ENCODE results near the gene GLIS1. TPM values are rescaled to one million over a fixed set of nuclear protein-coding genes. Genes with fewer than 3 reads are reported as not detected.

GLIS1 gene
- total RNA-seq, 2 experiments from 2014 or later: not detected

GRCh38 chr1:53535846-53536245, 203.1 kb downstream of the GLIS1 start:
- no peak for ATAC-seq

GRCh38 chr1:53535226-53535625, 203.7 kb downstream of the GLIS1 start:
- Mint-ChIP-seq H3K9me3 (no peaks in the 10 kb centered on the region), H3K4me3 (no peak overlapping the region), H3K27me3 (no peaks in the 10 kb centered on the region), H3K27ac (no peak overlapping the region), H3K36me3 (ENCODE audit: low read depth) (no peaks in the 10 kb centered on the region), H3K4me1 (ENCODE audit: low read depth) (no peaks in the 10 kb centered on the region)
- intact Hi-C loops (cut with micrococcal nuclease): no loop called here
- no peak for ATAC-seq
- DNase-seq: no peak
- TF ChIP-seq, protein P1, sequence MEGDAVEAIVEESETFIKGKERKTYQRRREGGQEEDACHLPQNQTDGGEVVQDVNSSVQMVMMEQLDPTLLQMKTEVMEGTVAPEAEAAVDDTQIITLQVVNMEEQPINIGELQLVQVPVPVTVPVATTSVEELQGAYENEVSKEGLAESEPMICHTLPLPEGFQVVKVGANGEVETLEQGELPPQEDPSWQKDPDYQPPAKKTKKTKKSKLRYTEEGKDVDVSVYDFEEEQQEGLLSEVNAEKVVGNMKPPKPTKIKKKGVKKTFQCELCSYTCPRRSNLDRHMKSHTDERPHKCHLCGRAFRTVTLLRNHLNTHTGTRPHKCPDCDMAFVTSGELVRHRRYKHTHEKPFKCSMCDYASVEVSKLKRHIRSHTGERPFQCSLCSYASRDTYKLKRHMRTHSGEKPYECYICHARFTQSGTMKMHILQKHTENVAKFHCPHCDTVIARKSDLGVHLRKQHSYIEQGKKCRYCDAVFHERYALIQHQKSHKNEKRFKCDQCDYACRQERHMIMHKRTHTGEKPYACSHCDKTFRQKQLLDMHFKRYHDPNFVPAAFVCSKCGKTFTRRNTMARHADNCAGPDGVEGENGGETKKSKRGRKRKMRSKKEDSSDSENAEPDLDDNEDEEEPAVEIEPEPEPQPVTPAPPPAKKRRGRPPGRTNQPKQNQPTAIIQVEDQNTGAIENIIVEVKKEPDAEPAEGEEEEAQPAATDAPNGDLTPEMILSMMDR (IDR thresholded peaks at IDR 0.05): no peak
- ChIA-PET POLR2A (no interaction called here), CTCF (interaction anchor here (1.4 kb wide), 1 partner anchor 49 kb away, joined by 3 read pairs; no protein-coding TSS in a partner anchor)

More at GRCh38 chr1:53535846-53536245, 203.1 kb downstream of the GLIS1 start:
- ChIA-PET CTCF (no interaction called here), POLR2A (no interaction called here)
- Mint-ChIP-seq H3K27me3 (no peaks in the 10 kb centered on the region), H3K4me1 (ENCODE audit: low read depth) (no peaks in the 10 kb centered on the region), H3K36me3 (ENCODE audit: low read depth) (no peaks in the 10 kb centered on the region), H3K4me3 (no peak overlapping the region), H3K9me3 (no peaks in the 10 kb centered on the region), H3K27ac (no peak overlapping the region)
- DNase-seq: no peak
- intact Hi-C loops (cut with micrococcal nuclease): no loop called here
- TF ChIP-seq, protein P1 (IDR thresholded peaks at IDR 0.05): no peak

DNA sequence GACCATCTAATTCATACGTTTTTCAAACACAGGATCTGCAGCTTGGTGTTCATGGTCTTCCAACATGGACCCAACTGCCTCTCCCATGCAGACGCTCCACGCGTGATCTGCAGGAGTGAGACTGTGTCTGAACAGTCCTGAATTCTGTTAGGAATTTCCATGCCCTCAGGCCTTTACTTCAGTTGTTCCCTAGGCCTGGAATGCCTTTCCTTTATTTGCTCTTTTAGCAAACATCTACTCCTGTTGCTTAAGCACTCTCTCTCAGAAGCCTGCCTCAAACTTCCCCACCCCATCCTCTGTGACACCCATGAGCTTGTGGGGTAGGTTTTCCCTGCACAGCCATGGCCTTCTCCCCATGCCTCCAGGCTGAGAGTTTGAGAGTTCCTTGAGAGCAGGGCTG, 206.1 kb downstream of the GLIS1 start:
- no peaks in the 10 kb centered on the region for H3K36me3 Mint-ChIP-seq (ENCODE audit: low read depth)
- intact Hi-C loops (cut with micrococcal nuclease): no loop called here
- POLR2A ChIA-PET: no interaction called here
- CTCF ChIA-PET: no interaction called here
- DNase-seq (no peak), ATAC-seq (no peak)
- H3K9me3 Mint-ChIP-seq: no peaks in the 10 kb centered on the region
- no peaks in the 10 kb centered on the region for H3K27me3 Mint-ChIP-seq
- H3K4me3 Mint-ChIP-seq: no peak overlapping the region
- TF ChIP-seq, protein P1 (IDR thresholded peaks at IDR 0.05): no peak
- H3K4me1 Mint-ChIP-seq (ENCODE audit: low read depth): no peaks in the 10 kb centered on the region
- H3K27ac Mint-ChIP-seq: no peak overlapping the region

DNA sequence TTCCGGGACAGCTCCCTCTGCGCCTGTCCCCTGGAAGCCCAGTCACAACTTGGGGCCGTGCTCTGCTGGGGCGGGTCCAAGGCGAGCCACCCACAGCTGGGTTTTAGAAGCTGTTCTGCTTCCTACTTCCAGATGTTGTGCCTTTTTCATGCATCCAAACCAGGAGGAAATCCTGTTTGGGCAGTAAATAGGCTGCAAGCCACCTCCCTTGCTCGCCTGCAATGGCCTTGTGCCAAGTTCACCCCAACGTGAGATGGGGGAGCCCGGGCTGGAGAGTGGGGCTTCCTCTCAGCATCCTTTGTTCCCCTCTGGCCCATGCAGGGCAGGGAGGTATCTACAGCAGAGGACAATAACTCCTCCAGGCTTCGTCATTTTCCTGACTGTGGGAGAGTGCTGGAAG, 206.6 kb downstream of the GLIS1 start:
- CTCF ChIA-PET: no interaction called here
- Mint-ChIP-seq H3K36me3 (ENCODE audit: low read depth) (no peaks in the 10 kb centered on the region), H3K4me1 (ENCODE audit: low read depth) (no peaks in the 10 kb centered on the region), H3K27ac (no peak overlapping the region), H3K9me3 (no peaks in the 10 kb centered on the region), H3K4me3 (no peak overlapping the region), H3K27me3 (no peaks in the 10 kb centered on the region)
- ATAC-seq (no peak), DNase-seq (no peak)
- TF ChIP-seq, protein P1 (IDR thresholded peaks at IDR 0.05): no peak
- POLR2A ChIA-PET: no interaction called here
- intact Hi-C loops (cut with micrococcal nuclease): no loop called here

DNA sequence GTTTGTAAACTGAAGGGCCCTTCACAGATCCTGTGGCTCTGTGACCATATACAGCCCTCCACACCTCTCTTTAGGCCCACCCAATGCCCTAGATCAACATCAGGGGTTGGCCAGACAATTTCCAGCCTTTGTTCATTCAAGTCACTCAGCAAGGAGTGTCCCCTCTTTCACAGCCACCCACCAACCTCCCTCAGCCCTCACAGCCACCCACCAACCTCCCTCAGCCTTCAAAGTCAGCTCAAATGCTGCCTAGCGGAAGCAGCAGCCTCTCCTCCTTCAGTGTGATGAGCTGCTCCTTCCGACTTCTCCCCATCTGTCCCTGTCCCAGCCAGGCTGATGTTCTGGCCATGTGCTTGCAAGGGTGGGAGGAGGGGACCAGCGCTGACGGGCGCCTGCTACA, 208.4 kb downstream of the GLIS1 start:
- ATAC-seq (no peak), DNase-seq (no peak)
- no peaks in the 10 kb centered on the region for H3K27me3 Mint-ChIP-seq
- no peak overlapping the region for H3K4me3 Mint-ChIP-seq
- intact Hi-C loops (cut with micrococcal nuclease): no loop called here
- no peaks in the 10 kb centered on the region for H3K9me3 Mint-ChIP-seq
- CTCF ChIA-PET: no interaction called here
- TF ChIP-seq, protein P1 (IDR thresholded peaks at IDR 0.05): no peak
- POLR2A ChIA-PET: interaction anchor here (1.0 kb wide), 1 partner anchor 211 kb away, joined by 3 read pairs; no protein-coding TSS in a partner anchor
- no peaks in the 10 kb centered on the region for H3K36me3 Mint-ChIP-seq (ENCODE audit: low read depth)
- no peaks in the 10 kb centered on the region for H3K4me1 Mint-ChIP-seq (ENCODE audit: low read depth)
- H3K27ac Mint-ChIP-seq: no peak overlapping the region

Measured in activated CD8-positive, alpha-beta T cell treated with anti-CD3 and anti-CD28 coated beads for 36 hours (primary cell).